HEK293T (cell line): ENCODE data around the gene CREB5.

Experiments
- CTCF ChIA-PET: fragments of 350-600 bp; formaldehyde crosslinking; extraction: SDS; loops from one replicate; lab custom pipeline; 2021; ENCODE audit warnings: antibody characterized with exemption, inconsistent platforms; lab: Yijun Ruan, JAX
- POLR2A ChIA-PET: fragments of 350-600 bp; formaldehyde crosslinking; extraction: SDS; loops from one replicate; lab custom pipeline; 2020; ENCODE audit warnings: antibody characterized with exemption, inconsistent platforms; lab: Yijun Ruan, JAX
- DNase-seq: peaks from one replicate; pipeline ENCODE4 v3.0.0; 2012; ENCODE audit warnings: mixed read lengths; ENCODE audit errors: extremely low spot score
- ARNT ChIP-seq: fragments of 450-650 bp; IDR thresholded peaks from 2 replicates; pipeline ENCODE4 v1.6.1; 2017; ENCODE audit warnings: mild to moderate bottlenecking
- BHLHE40 ChIP-seq: fragments of 450-650 bp; IDR thresholded peaks from 2 replicates; pipeline ENCODE4 v1.6.1; 2016; ENCODE audit warnings: mild to moderate bottlenecking, moderate library complexity, borderline replicate concordance
- CTBP1 ChIP-seq: fragments of 450-650 bp; IDR thresholded peaks from 2 replicates; pipeline ENCODE4 v1.6.1; 2016; ENCODE audit warnings: borderline replicate concordance
- ELF4 ChIP-seq: fragments of 450-650 bp; IDR thresholded peaks from 2 replicates; pipeline ENCODE4 v1.6.1; 2017; ENCODE audit warnings: antibody characterized with exemption
- FOXA1 ChIP-seq: fragments of 450-650 bp; IDR thresholded peaks from 2 replicates; pipeline ENCODE4 v1.6.1; 2016; ENCODE audit warnings: mild to moderate bottlenecking
- FOXK2 ChIP-seq: fragments of 450-650 bp; IDR thresholded peaks from 2 replicates; pipeline ENCODE4 v1.6.1; 2016; ENCODE audit warnings: mild to moderate bottlenecking
- FOXM1 ChIP-seq: fragments of 450-650 bp; IDR thresholded peaks from 2 replicates; pipeline ENCODE4 v1.6.1; 2017; ENCODE audit warnings: mild to moderate bottlenecking, borderline replicate concordance
- HDGF ChIP-seq: fragments of 450-650 bp; IDR thresholded peaks from 2 replicates; pipeline ENCODE4 v1.6.1; 2017; ENCODE audit warnings: antibody characterized with exemption, borderline replicate concordance
- L3MBTL2 ChIP-seq: fragments of 450-650 bp; conservative IDR thresholded peaks from 2 replicates; pipeline ENCODE4 v1.6.1; 2016; ENCODE audit warnings: mild to moderate bottlenecking
- LEF1 ChIP-seq: fragments of 450-650 bp; IDR thresholded peaks from 2 replicates; pipeline ENCODE4 v1.6.1; 2017; ENCODE audit warnings: mild to moderate bottlenecking, borderline replicate concordance
- NFRKB ChIP-seq: fragments of 450-650 bp; IDR thresholded peaks from 2 replicates; pipeline ENCODE4 v1.6.1; 2016; ENCODE audit warnings: mild to moderate bottlenecking, moderate library complexity
- PKNOX1 ChIP-seq: fragments of 450-650 bp; IDR thresholded peaks from 2 replicates; pipeline ENCODE4 v1.6.1; 2016
- SP1 ChIP-seq: fragments of 450-650 bp; IDR thresholded peaks from 2 replicates; pipeline ENCODE4 v1.6.1; 2017
- SUZ12 ChIP-seq: fragments of 450-650 bp; IDR thresholded peaks from 2 replicates; pipeline ENCODE4 v1.6.1; 2016; ENCODE audit warnings: mild to moderate bottlenecking
- TARDBP ChIP-seq: fragments of 450-650 bp; IDR thresholded peaks from 2 replicates; pipeline ENCODE4 v1.6.1; 2016
- ZNF384 ChIP-seq: fragments of 450-650 bp; IDR thresholded peaks from 2 replicates; pipeline ENCODE4 v1.6.1; 2016

The CREB5 gene

GRCh38 chr7:28599411-28599810, 187.1 kb downstream of the CREB5 start:
- no peak for DNase-seq
- ChIA-PET POLR2A (no interaction called here), CTCF (interaction anchor here (0.7 to 1.8 kb wide), 2 partner anchors 10 to 21 kb away, joined by 3 read pairs; no protein-coding TSS in a partner anchor)
- TF ChIP-seq NFRKB (no peak), SUZ12 (no peak), FOXK2 (no peak), ELF4 (no peak), SP1 (no peak), CTBP1 (no peak), PKNOX1 (no peak), ZNF384 (no peak), TARDBP (no peak), LEF1 (no peak)

GRCh38 chr7:28602282-28602681, 190.0 kb downstream of the CREB5 start:
- ChIA-PET CTCF (no interaction called here), POLR2A (no interaction called here)
- no peak for DNase-seq
- TF ChIP-seq TARDBP (no peak), CTBP1 (no peak), LEF1 (no peak), BHLHE40 (no peak), FOXA1 (no peak), PKNOX1 (no peak), ZNF384 (no peak), FOXM1 (no peak), ELF4 (no peak), SP1 (no peak), L3MBTL2 (no peak), HDGF (no peak), FOXK2 (no peak), SUZ12 (no peak), ARNT (no peak), NFRKB (no peak)

GRCh38 chr7:28605427-28606085, 193.2 kb downstream of the CREB5 start:
- TF ChIP-seq FOXA1: no peak
- no peak for TF ChIP-seq ZNF384
- no peak for TF ChIP-seq TARDBP
- TF ChIP-seq LEF1: no peak
- TF ChIP-seq ELF4: no peak
- no peak for TF ChIP-seq FOXK2
- no peak for TF ChIP-seq ARNT
- no peak for TF ChIP-seq PKNOX1
- no peak for TF ChIP-seq FOXM1
- DNase-seq: no peak
- ChIA-PET POLR2A (no interaction called here), CTCF (no interaction called here)

GRCh38 chr7:28606421-28606820, 194.1 kb downstream of the CREB5 start:
- CTCF ChIA-PET: no interaction called here
- no peak for DNase-seq
- POLR2A ChIA-PET: no interaction called here
- no peak for TF ChIP-seq NFRKB
- TF ChIP-seq FOXM1: no peak
- no peak for TF ChIP-seq ARNT
- TF ChIP-seq TARDBP: no peak
- TF ChIP-seq PKNOX1: no peak
- no peak for TF ChIP-seq SUZ12
- TF ChIP-seq FOXA1: no peak
- no peak for TF ChIP-seq BHLHE40
- no peak for TF ChIP-seq HDGF
- TF ChIP-seq CTBP1: no peak
- no peak for TF ChIP-seq ZNF384
- no peak for TF ChIP-seq FOXK2
- TF ChIP-seq LEF1: no peak
- no peak for TF ChIP-seq L3MBTL2

GRCh38 chr7:28607855-28608193, 195.5 kb downstream of the CREB5 start:
- DNase-seq: no peak
- CTCF ChIA-PET: no interaction called here
- POLR2A ChIA-PET: no interaction called here
- TF ChIP-seq ELF4: no peak
- TF ChIP-seq BHLHE40: no peak
- TF ChIP-seq HDGF: no peak
- TF ChIP-seq PKNOX1: no peak
- no peak for TF ChIP-seq ARNT
- TF ChIP-seq L3MBTL2: no peak
- TF ChIP-seq CTBP1: no peak
- TF ChIP-seq SP1: no peak
- no peak for TF ChIP-seq NFRKB
- TF ChIP-seq FOXK2: no peak
- no peak for TF ChIP-seq FOXA1
- TF ChIP-seq TARDBP: no peak
- no peak for TF ChIP-seq SUZ12
- TF ChIP-seq FOXM1: no peak
- no peak for TF ChIP-seq ZNF384
